Endothelial cell of umbilical vein (primary cell): ENCODE results near the gene FNBP1L.

Source experiments
- EZH2 ChIP-seq: IDR thresholded peaks from 2 replicates; pipeline ENCODE4 v1.6.1; 2012; ENCODE audit warnings: borderline replicate concordance, low read depth, mild to moderate bottlenecking, moderate library complexity, low read length, inconsistent platforms; ENCODE audit not compliant: severe bottlenecking
- GATA2 ChIP-seq: IDR thresholded peaks from 2 replicates; pipeline ENCODE4 v1.7.0; 2011; ENCODE audit warnings: low read depth, mild to moderate bottlenecking, moderate library complexity, mixed read lengths, low read length; ENCODE audit not compliant: insufficient read length, insufficient read depth
- JUN ChIP-seq: IDR thresholded peaks from 2 replicates; pipeline ENCODE4 v1.6.1; 2011; ENCODE audit warnings: borderline replicate concordance, low read depth; ENCODE audit not compliant: insufficient read length, insufficient read depth
- MYC ChIP-seq: IDR thresholded peaks from one replicate; pipeline ENCODE4 v1.6.1; 2011; ENCODE audit warnings: mild to moderate bottlenecking, low read depth, low read length
- POLR2A ChIP-seq: IDR thresholded peaks from 2 replicates; pipeline ENCODE4 v1.6.1; 2012; ENCODE audit warnings: low read depth, mild to moderate bottlenecking, control low read depth, low read length
- POLR2AphosphoS5 ChIP-seq: IDR thresholded peaks from 2 replicates; pipeline ENCODE4 v1.6.1; 2012; ENCODE audit warnings: low read depth, mild to moderate bottlenecking, control low read depth, low read length, moderate library complexity; ENCODE audit not compliant: insufficient read depth
- TF ChIP-seq, protein P1 (sequence below), 2 donors: IDR thresholded peaks; 1 replicate in 1 of 2; 2 replicates in 1 of 2; pipeline ENCODE4 v1.5.1; 2011; ENCODE audit warnings: low read length in 2 of 2, mild to moderate bottlenecking in 2 of 2, moderate library complexity in 2 of 2, control low read depth in 1 of 2, inconsistent platforms in 1 of 2, low read depth in 1 of 2; ENCODE audit not compliant: insufficient read depth in 1 of 2; ENCODE audit errors: extremely low read depth in 1 of 2

GRCh38 chr1:93490357-93490756, 42.4 kb downstream of the FNBP1L start:
- no peak for TF ChIP-seq EZH2
- TF ChIP-seq, protein P1, sequence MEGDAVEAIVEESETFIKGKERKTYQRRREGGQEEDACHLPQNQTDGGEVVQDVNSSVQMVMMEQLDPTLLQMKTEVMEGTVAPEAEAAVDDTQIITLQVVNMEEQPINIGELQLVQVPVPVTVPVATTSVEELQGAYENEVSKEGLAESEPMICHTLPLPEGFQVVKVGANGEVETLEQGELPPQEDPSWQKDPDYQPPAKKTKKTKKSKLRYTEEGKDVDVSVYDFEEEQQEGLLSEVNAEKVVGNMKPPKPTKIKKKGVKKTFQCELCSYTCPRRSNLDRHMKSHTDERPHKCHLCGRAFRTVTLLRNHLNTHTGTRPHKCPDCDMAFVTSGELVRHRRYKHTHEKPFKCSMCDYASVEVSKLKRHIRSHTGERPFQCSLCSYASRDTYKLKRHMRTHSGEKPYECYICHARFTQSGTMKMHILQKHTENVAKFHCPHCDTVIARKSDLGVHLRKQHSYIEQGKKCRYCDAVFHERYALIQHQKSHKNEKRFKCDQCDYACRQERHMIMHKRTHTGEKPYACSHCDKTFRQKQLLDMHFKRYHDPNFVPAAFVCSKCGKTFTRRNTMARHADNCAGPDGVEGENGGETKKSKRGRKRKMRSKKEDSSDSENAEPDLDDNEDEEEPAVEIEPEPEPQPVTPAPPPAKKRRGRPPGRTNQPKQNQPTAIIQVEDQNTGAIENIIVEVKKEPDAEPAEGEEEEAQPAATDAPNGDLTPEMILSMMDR (IDR thresholded peaks at IDR 0.05; ENCODE audit: extremely low read depth in 1 of 2, insufficient read depth in 1 of 2, low read depth in 1 of 2, low read length in 2 of 2), result no peak
- TF ChIP-seq POLR2AphosphoS5, result no peak
- no peak for TF ChIP-seq MYC
- no peak for TF ChIP-seq JUN
- TF ChIP-seq POLR2A, result no peak
- no peak for TF ChIP-seq GATA2
